Lower leg skin (tissue), 3 donors: ENCODE measurements around the gene ZNF224.

Experiments used
- POLR2A ChIP-seq, 2 donors: fragments of 450-650 bp; IDR thresholded peaks; one replicate each; pipeline ENCODE4 v1.6.1; 2016 to 2017; ENCODE audit warnings: antibody characterized with exemption in 2 of 2, mild to moderate bottlenecking in 1 of 2, moderate library complexity in 1 of 2
- TF ChIP-seq, protein P1 (sequence below), 3 donors: fragments of 450-650 bp; IDR thresholded peaks; one replicate each; pipeline ENCODE4 v1.5.1; 2016; ENCODE audit warnings: antibody characterized with exemption in 3 of 3, mild to moderate bottlenecking in 3 of 3, moderate library complexity in 2 of 3

DNA sequence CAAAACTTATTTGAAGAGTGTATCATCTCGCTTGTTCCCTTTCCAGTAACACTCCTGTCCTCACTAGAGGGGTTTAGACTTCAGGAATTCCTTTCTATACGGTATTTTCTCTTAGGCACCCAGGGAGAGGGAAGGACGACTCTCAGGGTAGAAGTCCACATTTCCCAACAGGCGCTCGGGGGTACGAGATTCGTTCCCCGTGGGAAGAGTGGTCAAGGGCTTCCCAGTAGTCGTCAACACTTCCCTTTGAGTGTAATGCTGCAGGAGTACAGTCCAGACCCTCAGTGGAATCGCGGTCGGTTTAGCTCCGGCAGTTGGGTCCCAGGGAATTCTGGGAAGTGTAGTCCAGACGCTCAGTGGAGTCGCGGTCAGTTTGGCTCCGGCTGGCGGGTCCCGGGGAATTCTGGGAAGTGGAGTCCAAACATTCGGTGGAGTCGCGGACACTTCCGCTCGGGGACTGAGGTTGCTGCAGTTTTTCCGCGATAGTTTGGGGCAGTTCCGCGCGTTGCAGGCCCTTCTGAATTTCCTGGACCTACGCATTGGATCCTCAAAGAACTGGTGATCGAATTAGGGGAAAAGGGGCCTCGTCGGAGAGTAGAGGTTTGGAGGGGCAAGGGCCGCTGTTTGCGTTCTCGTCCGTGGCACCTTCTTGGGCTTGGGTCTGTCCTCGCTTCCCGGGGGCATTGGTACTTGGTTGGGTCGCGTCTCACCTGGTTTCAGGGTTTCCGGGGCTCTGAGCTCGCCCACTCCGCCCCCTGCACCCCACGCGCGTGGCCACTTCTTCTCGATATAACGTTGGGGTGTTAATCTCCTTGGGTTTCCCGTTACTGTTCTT lies at the start of gene ZNF224:
- TF ChIP-seq, protein P1, sequence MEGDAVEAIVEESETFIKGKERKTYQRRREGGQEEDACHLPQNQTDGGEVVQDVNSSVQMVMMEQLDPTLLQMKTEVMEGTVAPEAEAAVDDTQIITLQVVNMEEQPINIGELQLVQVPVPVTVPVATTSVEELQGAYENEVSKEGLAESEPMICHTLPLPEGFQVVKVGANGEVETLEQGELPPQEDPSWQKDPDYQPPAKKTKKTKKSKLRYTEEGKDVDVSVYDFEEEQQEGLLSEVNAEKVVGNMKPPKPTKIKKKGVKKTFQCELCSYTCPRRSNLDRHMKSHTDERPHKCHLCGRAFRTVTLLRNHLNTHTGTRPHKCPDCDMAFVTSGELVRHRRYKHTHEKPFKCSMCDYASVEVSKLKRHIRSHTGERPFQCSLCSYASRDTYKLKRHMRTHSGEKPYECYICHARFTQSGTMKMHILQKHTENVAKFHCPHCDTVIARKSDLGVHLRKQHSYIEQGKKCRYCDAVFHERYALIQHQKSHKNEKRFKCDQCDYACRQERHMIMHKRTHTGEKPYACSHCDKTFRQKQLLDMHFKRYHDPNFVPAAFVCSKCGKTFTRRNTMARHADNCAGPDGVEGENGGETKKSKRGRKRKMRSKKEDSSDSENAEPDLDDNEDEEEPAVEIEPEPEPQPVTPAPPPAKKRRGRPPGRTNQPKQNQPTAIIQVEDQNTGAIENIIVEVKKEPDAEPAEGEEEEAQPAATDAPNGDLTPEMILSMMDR (IDR thresholded peaks at IDR 0.05), result no peak
- TF ChIP-seq POLR2A (IDR thresholded peaks at IDR 0.05), result no peak
